Stimulated activated CD4-positive, alpha-beta T cell treated with anti-CD3 and anti-CD28 coated beads, Interleukin-1b, Interleukin-23, amount 100 ng/mL, for 4 hours (primary cell): ENCODE data around the gene SUCLG2.

ENCODE experiments used
- DNase-seq, 2 donors: peaks; one replicate each; pipeline ENCODE4 v3.0.0-alpha.2; 2020; ENCODE audit warnings: low read depth in 2 of 2

The SUCLG2 gene

GRCh38 chr3:67649681-67650080 is 4.7 kb downstream of the SUCLG2 start:
- DNase-seq, result no peak

- DNase-seq, result no peak
Measured at GRCh38 chr3:67648701-67649100, 5.7 kb downstream of the SUCLG2 start.

- no peak for DNase-seq
Measured at GRCh38 chr3:67648229-67648628, 6.2 kb downstream of the SUCLG2 start.

- DNase-seq, result no peak
Measured at GRCh38 chr3:67647390-67647878, 7.0 kb downstream of the SUCLG2 start.

GRCh38 chr3:67646586-67647234 is 7.7 kb downstream of the SUCLG2 start:
- DNase-seq, result no peak

- DNase-seq, result no peak
Measured at GRCh38 chr3:67644827-67645226, 9.6 kb downstream of the SUCLG2 start.

- DNase-seq, result no peak
Measured at GRCh38 chr3:67642734-67643133, 11.7 kb downstream of the SUCLG2 start.

- no peak for DNase-seq
Measured at GRCh38 chr3:67642190-67642589, 12.2 kb downstream of the SUCLG2 start.

GRCh38 chr3:67641451-67641850 is 13.0 kb downstream of the SUCLG2 start:
- DNase-seq, result no peak

- no peak for DNase-seq
Measured at GRCh38 chr3:67640023-67640660, 14.3 kb downstream of the SUCLG2 start.

- no peak for DNase-seq
Measured at GRCh38 chr3:67637255-67637900, 17.0 kb downstream of the SUCLG2 start.

GRCh38 chr3:67635806-67636205 is 18.6 kb downstream of the SUCLG2 start:
- DNase-seq, result no peak

GRCh38 chr3:67635257-67635656 is 19.2 kb downstream of the SUCLG2 start:
- DNase-seq, result no peak

- DNase-seq, result no peak
Measured at GRCh38 chr3:67630666-67631362, 23.6 kb downstream of the SUCLG2 start.

GRCh38 chr3:67624687-67625086 is 29.7 kb downstream of the SUCLG2 start:
- no peak for DNase-seq

- no peak for DNase-seq
Measured at GRCh38 chr3:67624078-67624477, 30.3 kb downstream of the SUCLG2 start.

- DNase-seq, result no peak
Measured at GRCh38 chr3:67622652-67623051, 31.8 kb downstream of the SUCLG2 start.

- DNase-seq, result no peak
Measured at GRCh38 chr3:67620869-67621268, 33.5 kb downstream of the SUCLG2 start.

GRCh38 chr3:67619991-67620390 is 34.4 kb downstream of the SUCLG2 start:
- DNase-seq, result no peak

GRCh38 chr3:67617518-67617917 is 36.9 kb downstream of the SUCLG2 start:
- DNase-seq, result no peak

- DNase-seq, result no peak
Measured at GRCh38 chr3:67616046-67616445, 38.4 kb downstream of the SUCLG2 start.

GRCh38 chr3:67614195-67614594 is 40.2 kb downstream of the SUCLG2 start:
- DNase-seq, result no peak
